ENCODE results near the gene PRKN.

The PRKN gene

GRCh38 chr6:162671580-162672165, 55.9 kb downstream of the PRKN start:
- DNase-seq: no peak

GRCh38 chr6:162670345-162670744, 57.2 kb downstream of the PRKN start:
- no peak for DNase-seq

DNA sequence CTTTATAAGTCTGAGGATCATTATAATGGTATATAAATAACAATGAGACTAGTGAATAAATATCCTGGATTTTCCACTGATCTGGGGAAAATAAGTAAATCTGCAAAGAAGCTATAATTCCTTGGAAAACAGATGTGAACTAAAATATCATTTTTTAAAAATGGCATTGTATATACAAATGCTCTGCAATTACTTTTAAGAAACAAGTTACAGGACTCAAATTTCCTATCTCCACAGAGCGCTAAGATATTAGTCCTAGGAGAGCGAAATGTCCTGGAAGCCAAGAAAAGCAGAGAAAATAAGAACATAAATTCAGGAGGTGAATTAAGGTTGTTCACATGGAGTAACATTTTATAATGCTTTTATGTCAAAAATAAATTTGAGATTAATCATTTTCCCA, 61.3 kb downstream of the PRKN start:
- no peak for DNase-seq

GRCh38 chr6:162653808-162654207, 73.8 kb downstream of the PRKN start:
- DNase-seq: no peak

DNA sequence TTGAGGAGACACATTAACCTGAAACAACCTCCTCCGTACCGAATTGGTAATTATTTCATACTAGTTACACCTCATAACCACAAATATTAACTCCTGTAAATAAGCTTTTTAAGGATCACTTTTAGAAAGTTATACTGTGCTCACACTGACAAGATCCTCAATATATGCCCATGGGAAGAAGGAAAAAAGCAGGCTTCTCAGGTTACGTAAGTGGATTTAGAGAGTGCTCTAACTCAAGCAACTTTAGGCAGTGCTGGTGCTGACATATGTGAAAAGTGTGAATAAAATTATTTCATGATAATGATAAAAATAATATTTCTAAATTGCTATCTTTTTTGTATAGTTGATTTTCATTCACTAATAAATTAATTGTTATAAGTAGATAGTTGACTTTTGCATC, 76.1 kb downstream of the PRKN start:
- DNase-seq: no peak

DNA sequence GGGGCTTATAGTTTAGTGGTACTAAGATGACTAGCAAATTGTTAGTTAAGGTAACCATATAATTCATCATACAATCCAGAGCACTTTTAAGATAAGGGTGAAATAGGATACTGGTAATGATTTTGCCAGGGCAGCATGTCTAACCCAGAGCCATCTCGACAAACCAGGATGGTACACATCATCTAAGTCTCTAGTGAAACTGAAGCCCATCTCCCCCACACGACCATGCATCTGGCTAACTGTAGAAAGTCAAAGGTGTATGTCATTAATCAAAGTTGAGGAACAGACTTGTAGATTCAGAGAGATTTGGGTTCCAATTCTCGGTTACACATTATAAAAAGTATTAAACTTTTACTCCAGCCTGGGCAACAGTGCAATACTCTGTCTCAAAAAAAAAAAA, 78.3 kb downstream of the PRKN start:
- DNase-seq: no peak

DNA sequence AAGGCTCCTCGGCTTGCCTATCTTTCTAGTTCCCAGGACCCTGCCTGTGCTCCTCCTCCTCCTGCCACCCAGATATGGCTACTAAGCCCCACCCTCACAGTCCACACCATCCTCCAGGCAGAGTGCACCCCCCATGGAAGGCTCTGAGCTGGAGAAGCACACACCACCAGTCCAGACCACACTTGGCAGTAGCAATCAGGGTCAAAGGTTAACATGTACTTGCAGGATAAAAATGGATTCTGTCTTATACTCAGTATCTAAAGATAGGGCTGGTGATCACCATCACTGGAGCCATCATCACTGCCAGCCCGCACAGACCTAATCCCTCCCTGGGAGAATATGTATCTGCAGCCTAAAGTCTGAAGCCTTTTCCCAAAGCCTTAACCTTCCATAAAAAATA, 83.4 kb downstream of the PRKN start:
- no peak for DNase-seq

- DNase-seq: no peak
Observed at GRCh38 chr6:162640756-162641155, 86.8 kb downstream of the PRKN start.

DNA sequence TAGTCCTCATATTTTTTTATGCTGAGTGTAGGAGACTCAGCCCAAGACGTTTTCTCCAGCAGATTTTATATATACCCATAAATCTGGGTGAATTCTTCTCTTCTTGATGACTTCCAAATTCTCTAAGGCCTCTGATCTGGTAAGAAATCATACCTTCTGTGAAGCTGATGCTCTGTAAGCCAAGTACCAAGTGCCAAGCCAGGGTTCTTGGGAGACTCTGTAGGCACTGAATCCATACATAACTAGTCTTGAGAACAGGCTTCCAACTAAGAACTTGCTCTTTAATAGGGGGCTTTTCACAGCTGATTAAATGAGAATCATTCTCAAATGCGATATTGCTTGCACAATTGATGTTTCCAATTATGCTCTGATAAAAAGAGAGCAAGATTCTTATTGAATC, 87.6 kb downstream of the PRKN start:
- no peak for DNase-seq

GRCh38 chr6:162638931-162639574, 88.5 kb downstream of the PRKN start:
- DNase-seq: no peak

DNA sequence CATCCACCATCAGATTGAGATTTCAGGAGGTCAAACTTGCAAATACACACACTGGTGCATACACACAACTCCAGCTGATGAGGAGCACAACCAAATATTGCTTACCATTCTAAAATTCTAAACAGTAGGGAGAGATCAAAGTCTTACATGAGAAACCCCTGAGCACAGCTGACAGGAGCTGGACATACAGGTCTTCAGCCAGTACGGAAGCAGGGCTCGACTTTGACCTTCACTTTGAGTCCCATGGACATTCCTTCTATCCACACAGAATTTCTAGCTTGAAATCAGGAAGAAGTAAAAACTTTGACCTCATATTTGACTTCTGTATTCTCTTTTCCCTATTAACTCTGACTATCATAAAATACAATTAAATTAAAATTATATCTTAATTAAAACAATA, 90.2 kb downstream of the PRKN start:
- no peak for DNase-seq

DNA sequence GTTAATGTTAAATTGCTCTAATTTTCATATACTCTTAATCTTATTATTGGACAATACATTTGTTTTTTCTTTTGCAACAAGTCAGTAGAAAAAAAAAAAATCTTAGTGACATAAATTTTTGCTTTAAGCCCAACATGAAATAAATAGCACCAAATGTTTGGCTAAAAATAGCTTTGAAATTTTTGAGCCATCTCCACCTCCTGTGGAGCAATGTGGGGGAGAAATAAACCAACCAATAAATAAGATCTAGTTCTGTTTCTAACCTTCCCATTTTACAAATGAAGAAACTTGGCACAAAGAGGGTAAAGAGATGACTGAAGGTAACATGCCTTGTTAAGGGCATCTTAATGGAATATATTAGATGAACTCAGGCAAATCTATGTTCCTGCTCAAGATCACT, 91.4 kb downstream of the PRKN start:
- no peak for DNase-seq

GRCh38 chr6:162631546-162631945, 96.0 kb downstream of the PRKN start:
- no peak for DNase-seq

- no peak for DNase-seq
Observed at GRCh38 chr6:162630069-162630468, 97.5 kb downstream of the PRKN start.

DNA sequence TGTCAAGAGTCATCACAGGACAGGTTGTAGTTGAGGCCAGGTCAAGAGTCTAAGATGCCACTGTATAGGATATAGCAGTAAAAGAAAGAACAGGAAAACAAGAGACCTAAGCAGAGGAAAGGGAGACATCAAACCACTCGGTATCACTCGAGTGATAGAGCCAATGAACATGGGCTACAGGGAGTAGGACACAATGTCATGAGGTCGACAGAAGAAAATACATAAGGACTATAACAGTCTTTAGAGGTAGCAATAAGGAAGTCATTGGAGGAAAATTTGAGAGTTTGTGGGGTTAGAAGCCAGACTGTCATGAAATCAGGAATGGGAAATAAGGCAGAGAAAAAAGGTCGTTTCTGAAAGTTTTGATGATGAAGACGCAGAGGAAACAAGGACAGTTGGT, 99.7 kb downstream of the PRKN start:
- no peak for DNase-seq

DNA sequence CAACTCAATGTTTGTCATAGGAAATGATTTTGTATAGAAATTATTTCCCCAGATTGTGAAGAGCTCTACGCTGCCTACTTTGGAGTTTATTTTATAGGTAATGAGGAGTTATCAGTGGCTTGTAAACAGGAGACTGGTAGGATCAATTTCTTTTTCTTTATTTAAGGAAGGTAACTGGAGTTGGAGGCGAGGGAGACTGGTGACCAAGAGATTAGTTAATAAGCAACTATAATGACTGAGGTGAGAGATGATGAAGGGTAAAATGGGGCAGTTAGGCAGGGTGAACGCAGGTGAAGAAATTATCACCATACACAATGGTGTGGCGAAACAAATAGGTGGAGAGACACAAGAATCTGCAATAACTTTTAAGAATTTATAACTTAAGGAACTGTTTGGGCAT, 100.2 kb downstream of the PRKN start:
- no peak for DNase-seq

- no peak for DNase-seq
Observed at GRCh38 chr6:162626869-162627268, 100.7 kb downstream of the PRKN start.

- DNase-seq: no peak
Observed at GRCh38 chr6:162625846-162626540, 101.6 kb downstream of the PRKN start.

GRCh38 chr6:162622572-162622971, 105.0 kb downstream of the PRKN start:
- DNase-seq: no peak

GRCh38 chr6:162621246-162621645, 106.3 kb downstream of the PRKN start:
- DNase-seq: no peak

DNA sequence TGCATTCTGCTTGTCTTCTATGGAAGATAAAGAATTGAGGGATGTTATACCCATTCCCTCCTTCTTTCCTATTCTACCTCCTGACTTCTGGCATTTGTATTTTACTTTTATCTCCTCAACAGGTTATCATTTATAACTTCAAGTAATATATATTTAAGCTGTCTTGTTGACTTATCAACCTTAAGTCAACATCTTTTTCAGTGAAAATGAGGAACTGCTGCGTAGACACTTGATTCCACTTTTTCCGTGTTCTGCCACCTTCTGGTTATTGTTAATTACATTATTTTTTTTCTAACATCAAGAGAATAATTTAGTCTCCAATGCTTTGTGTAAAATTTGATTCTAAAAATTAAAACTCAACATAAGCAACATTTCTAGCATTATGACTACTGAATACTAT, 107.5 kb downstream of the PRKN start:
- no peak for DNase-seq

DNA sequence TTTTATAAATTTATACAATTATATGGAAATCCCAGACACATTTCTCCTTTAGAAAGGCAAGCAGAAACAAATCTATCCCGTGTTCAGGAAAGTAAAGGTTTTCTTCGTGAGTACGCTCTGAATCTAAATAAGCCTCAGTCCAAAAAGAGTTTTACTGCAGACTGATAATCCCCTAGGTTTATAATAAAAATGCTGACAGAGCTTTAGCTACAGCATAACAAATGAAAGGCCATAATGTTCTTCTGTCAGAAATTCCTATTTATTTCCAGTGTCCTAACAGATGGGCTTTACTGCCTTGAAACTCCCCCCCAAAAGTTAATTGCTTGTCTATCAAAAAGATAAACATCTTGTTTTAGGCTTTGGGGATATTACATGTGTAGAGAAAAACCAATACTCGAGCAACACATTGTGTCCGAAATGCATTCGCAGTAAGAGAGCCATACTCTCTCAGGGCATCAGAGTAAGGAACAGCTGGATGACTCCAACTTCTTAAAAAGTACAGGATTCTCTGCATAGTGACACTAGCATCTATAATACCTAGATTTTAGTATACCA, 109.0 kb downstream of the PRKN start:
- no peak for DNase-seq

- DNase-seq: no peak
Observed at GRCh38 chr6:162615016-162615705, 112.4 kb downstream of the PRKN start.

- no peak for DNase-seq
Observed at GRCh38 chr6:162613310-162613709, 114.3 kb downstream of the PRKN start.

All from NCI-H446 (cell line).